ENCODE measurements around the gene CABP2.
"Not testable (repeated sequence)": the region's sequence is repeated elsewhere in the genome, so short reads cannot be mapped to it uniquely, and the experiment has no call there.

The CABP2 gene

GRCh38 chr11:67483831-67484665 lies 39.2 kb downstream of the CABP2 start:
- DNase-seq (ENCODE audit: low read depth in 2 of 2): no peak
- H3K4me3 ChIP-seq (replicated peaks in 1 of 2; ENCODE audit: low read depth in 2 of 2, low read length in 2 of 2): peak overlapping the region in 1 of 2 donors; percentile 66
- TF ChIP-seq CTCF (IDR thresholded peaks at IDR 0.05; ENCODE audit: low read depth, low read length): no peak

- DNase-seq (ENCODE audit: low read depth in 2 of 2): peak; percentile 98 to 99
- H3K4me3 ChIP-seq (replicated peaks in 1 of 2; ENCODE audit: low read depth in 2 of 2, low read length in 2 of 2): peak within 1 kb of the TSS; percentile 66 to 68
- peak; percentile 29 for TF ChIP-seq CTCF (IDR thresholded peaks at IDR 0.05; ENCODE audit: low read depth, low read length)
Observed at GRCh38 chr11:67482827-67483798, 40.1 kb downstream of the CABP2 start, which contains the start of gene AIP. Gene AIP, plus strand, starts transcription at chr11:67483026. Its CDS starts 133 bp downstream, at chr11:67483159.

- peak overlapping the region; percentile 66 to 68 for H3K4me3 ChIP-seq (replicated peaks in 1 of 2; ENCODE audit: low read depth in 2 of 2, low read length in 2 of 2)
- TF ChIP-seq CTCF (IDR thresholded peaks at IDR 0.05; ENCODE audit: low read depth, low read length): no peak
- no peak for DNase-seq (ENCODE audit: low read depth in 2 of 2)
Observed at GRCh38 chr11:67482275-67482826, 40.9 kb downstream of the CABP2 start.

GRCh38 chr11:67477344-67478050 lies 45.7 kb downstream of the CABP2 start:
- not testable (repeated sequence) for DNase-seq (ENCODE audit: low read depth in 2 of 2); H3K4me3 ChIP-seq (replicated peaks in 1 of 2; ENCODE audit: low read depth in 2 of 2, low read length in 2 of 2)

GRCh38 chr11:67476692-67477091 lies 46.6 kb downstream of the CABP2 start:
- not testable (repeated sequence) for DNase-seq (ENCODE audit: low read depth in 2 of 2); H3K4me3 ChIP-seq (replicated peaks in 1 of 2; ENCODE audit: low read depth in 2 of 2, low read length in 2 of 2)

- DNase-seq (ENCODE audit: low read depth in 2 of 2): no peak
- TF ChIP-seq CTCF (IDR thresholded peaks at IDR 0.05; ENCODE audit: low read depth, low read length): no peak
Observed at GRCh38 chr11:67472882-67473281, 50.4 kb downstream of the CABP2 start.

GRCh38 chr11:67470337-67471002 lies 52.8 kb downstream of the CABP2 start:
- DNase-seq (ENCODE audit: low read depth in 2 of 2): no peak
- no peak for TF ChIP-seq CTCF (IDR thresholded peaks at IDR 0.05; ENCODE audit: low read depth, low read length)
- H3K4me3 ChIP-seq (replicated peaks in 1 of 2; ENCODE audit: low read depth in 2 of 2, low read length in 2 of 2): no peak overlapping the region

More at GRCh38 chr11:67472882-67473281, 50.4 kb downstream of the CABP2 start:
- H3K4me3 ChIP-seq (replicated peaks in 1 of 2; ENCODE audit: low read depth in 2 of 2, low read length in 2 of 2): no peak overlapping the region
